Measurements from ENCODE around the gene ROR1.

ROR1 gene

DNA sequence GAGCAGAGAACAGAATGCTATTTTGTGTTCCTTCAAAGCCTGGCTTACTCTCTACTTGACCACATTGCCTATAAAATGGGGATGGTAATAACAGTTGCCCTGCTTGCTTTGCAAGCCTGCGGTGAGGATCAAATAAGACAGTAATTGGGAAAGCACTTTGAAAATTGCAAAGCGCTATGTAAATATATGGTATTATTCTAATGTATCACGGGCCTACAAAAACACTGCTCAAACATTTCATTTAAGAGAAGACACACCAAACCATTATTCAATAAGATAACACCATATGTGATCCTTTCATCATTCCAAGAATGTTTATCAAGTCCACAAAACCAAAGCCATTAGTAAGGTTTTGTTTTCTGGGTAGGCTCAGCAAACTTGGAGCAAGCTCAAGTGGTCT, 208.4 kb downstream of the ROR1 start:
- TF ChIP-seq, protein P1, sequence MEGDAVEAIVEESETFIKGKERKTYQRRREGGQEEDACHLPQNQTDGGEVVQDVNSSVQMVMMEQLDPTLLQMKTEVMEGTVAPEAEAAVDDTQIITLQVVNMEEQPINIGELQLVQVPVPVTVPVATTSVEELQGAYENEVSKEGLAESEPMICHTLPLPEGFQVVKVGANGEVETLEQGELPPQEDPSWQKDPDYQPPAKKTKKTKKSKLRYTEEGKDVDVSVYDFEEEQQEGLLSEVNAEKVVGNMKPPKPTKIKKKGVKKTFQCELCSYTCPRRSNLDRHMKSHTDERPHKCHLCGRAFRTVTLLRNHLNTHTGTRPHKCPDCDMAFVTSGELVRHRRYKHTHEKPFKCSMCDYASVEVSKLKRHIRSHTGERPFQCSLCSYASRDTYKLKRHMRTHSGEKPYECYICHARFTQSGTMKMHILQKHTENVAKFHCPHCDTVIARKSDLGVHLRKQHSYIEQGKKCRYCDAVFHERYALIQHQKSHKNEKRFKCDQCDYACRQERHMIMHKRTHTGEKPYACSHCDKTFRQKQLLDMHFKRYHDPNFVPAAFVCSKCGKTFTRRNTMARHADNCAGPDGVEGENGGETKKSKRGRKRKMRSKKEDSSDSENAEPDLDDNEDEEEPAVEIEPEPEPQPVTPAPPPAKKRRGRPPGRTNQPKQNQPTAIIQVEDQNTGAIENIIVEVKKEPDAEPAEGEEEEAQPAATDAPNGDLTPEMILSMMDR (IDR thresholded peaks at IDR 0.05; ENCODE audit: borderline replicate concordance, extremely low read depth, low read length, poor library complexity, severe bottlenecking): no peak
- no peak for TF ChIP-seq EZH2 (IDR thresholded peaks at IDR 0.05; ENCODE audit: borderline replicate concordance, low read depth, low read length, severe bottlenecking)
- H3K9ac ChIP-seq (ENCODE audit: low read depth, low read length): no peak overlapping the region
- H3K79me2 ChIP-seq (ENCODE audit: insufficient read depth, low read length): no peaks in the 10 kb centered on the region
- no peaks in the 10 kb centered on the region for H3K9me3 ChIP-seq (ENCODE audit: insufficient read depth, low read length, severe bottlenecking)
- peaks cover 2% of the 10 kb centered on the region for H3K27me3 ChIP-seq (ENCODE audit: insufficient read depth, low read length, poor library complexity)
- H3K4me3 ChIP-seq (ENCODE audit: low read depth in 1 of 2, low read length in 2 of 2): no peak overlapping the region
- no peaks in the 10 kb centered on the region for H4K20me1 ChIP-seq (ENCODE audit: insufficient read depth, low read length)
- DNase-seq (no peak), ATAC-seq (ENCODE audit: insufficient read depth, low read depth) (no peak)
- no peak overlapping the region for H2AFZ ChIP-seq (ENCODE audit: low read depth, low read length)
- H3K27ac ChIP-seq (ENCODE audit: low read length): no peak overlapping the region
- H3K36me3 ChIP-seq (ENCODE audit: insufficient read depth, low read length): no peaks in the 10 kb centered on the region
- no peak overlapping the region for H3K4me2 ChIP-seq (ENCODE audit: insufficient read depth, low read length)
- no peaks in the 10 kb centered on the region for H3K4me1 ChIP-seq (ENCODE audit: insufficient read depth, low read length)

- no peak overlapping the region for H3K9ac ChIP-seq (ENCODE audit: low read depth, low read length)
- TF ChIP-seq, protein P1 (IDR thresholded peaks at IDR 0.05; ENCODE audit: borderline replicate concordance, extremely low read depth, low read length, poor library complexity, severe bottlenecking): no peak
- TF ChIP-seq EZH2 (IDR thresholded peaks at IDR 0.05; ENCODE audit: borderline replicate concordance, low read depth, low read length, severe bottlenecking): no peak
- H2AFZ ChIP-seq (ENCODE audit: low read depth, low read length): no peak overlapping the region
- no peaks in the 10 kb centered on the region for H3K4me1 ChIP-seq (ENCODE audit: insufficient read depth, low read length)
- no peaks in the 10 kb centered on the region for H3K79me2 ChIP-seq (ENCODE audit: insufficient read depth, low read length)
- ATAC-seq (ENCODE audit: insufficient read depth, low read depth) (no peak), DNase-seq (no peak)
- no peaks in the 10 kb centered on the region for H3K9me3 ChIP-seq (ENCODE audit: insufficient read depth, low read length, severe bottlenecking)
- H3K27me3 ChIP-seq (ENCODE audit: insufficient read depth, low read length, poor library complexity): no peaks in the 10 kb centered on the region
- no peaks in the 10 kb centered on the region for H3K36me3 ChIP-seq (ENCODE audit: insufficient read depth, low read length)
- no peak overlapping the region for H3K27ac ChIP-seq (ENCODE audit: low read length)
- H4K20me1 ChIP-seq (ENCODE audit: insufficient read depth, low read length): no peaks in the 10 kb centered on the region
- H3K4me2 ChIP-seq (ENCODE audit: insufficient read depth, low read length): no peak overlapping the region
- H3K4me3 ChIP-seq (ENCODE audit: low read depth in 1 of 2, low read length in 2 of 2): no peak overlapping the region
Measured at GRCh38 chr1:63983391-63984256, 209.8 kb downstream of the ROR1 start.

GRCh38 chr1:63984257-63984929, 210.6 kb downstream of the ROR1 start:
- no peaks in the 10 kb centered on the region for H4K20me1 ChIP-seq (ENCODE audit: insufficient read depth, low read length)
- TF ChIP-seq, protein P1 (IDR thresholded peaks at IDR 0.05; ENCODE audit: borderline replicate concordance, extremely low read depth, low read length, poor library complexity, severe bottlenecking): no peak
- TF ChIP-seq EZH2 (IDR thresholded peaks at IDR 0.05; ENCODE audit: borderline replicate concordance, low read depth, low read length, severe bottlenecking): no peak
- H3K9ac ChIP-seq (ENCODE audit: low read depth, low read length): no peak overlapping the region
- H3K27me3 ChIP-seq (ENCODE audit: insufficient read depth, low read length, poor library complexity): no peaks in the 10 kb centered on the region
- ATAC-seq (ENCODE audit: insufficient read depth, low read depth): no peak
- no peaks in the 10 kb centered on the region for H3K4me1 ChIP-seq (ENCODE audit: insufficient read depth, low read length)
- no peaks in the 10 kb centered on the region for H3K36me3 ChIP-seq (ENCODE audit: insufficient read depth, low read length)
- H2AFZ ChIP-seq (ENCODE audit: low read depth, low read length): no peak overlapping the region
- no peak overlapping the region for H3K4me3 ChIP-seq (ENCODE audit: low read depth in 1 of 2, low read length in 2 of 2)
- H3K9me3 ChIP-seq (ENCODE audit: insufficient read depth, low read length, severe bottlenecking): no peaks in the 10 kb centered on the region
- no peak overlapping the region for H3K27ac ChIP-seq (ENCODE audit: low read length)
- no peaks in the 10 kb centered on the region for H3K79me2 ChIP-seq (ENCODE audit: insufficient read depth, low read length)
- DNase-seq: no peak
- no peak overlapping the region for H3K4me2 ChIP-seq (ENCODE audit: insufficient read depth, low read length)
